Kidney glomerular epithelial cell (primary cell): ENCODE measurements around the gene KCNA10.
A peak's percentile ranks its signal among the peaks of the same experiment; 100 is the strongest.

ENCODE experiments used
- DNase-seq: peaks from one replicate; lab custom pipeline; 2025; lab: John Stamatoyannopoulos, UW

KCNA10 gene

GRCh38 chr1:110498270-110498669, 20.7 kb downstream of the KCNA10 start:
- no peak for DNase-seq

DNA sequence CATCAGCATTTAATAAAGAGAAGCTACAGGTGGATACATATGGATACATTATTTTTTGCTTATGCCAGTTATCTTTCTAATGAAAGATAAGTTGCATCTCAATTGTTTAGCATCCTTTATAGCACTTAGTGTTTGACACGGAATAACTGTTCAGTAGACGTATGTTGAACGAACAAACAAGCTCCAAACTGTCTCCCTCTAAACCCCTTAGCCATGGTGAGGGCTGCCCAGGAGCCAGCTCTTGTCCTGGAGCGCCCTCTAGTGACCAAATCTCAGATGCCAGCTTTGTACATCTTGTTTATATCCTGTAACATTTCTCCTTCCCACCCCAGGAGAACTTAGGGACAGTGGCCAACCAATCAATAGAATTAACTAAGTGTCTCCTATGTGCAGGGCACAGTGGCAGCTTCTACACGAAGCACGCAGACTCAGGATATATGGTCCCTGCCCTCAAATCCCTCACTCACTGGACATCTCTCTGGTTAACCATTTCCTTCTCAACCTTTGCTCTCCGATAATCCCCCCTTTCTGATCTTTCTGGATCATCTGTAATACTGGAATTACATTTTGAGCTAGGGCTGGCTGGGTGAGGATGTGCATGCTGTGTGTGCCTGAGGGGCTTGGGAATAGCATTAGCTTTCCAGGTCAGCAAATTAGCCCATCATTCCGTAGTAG, 22.9 kb downstream of the KCNA10 start:
- DNase-seq, result peak; percentile 75

- no peak for DNase-seq
These were observed 24.2 kb downstream of the KCNA10 start for GRCh38 chr1:110494522-110495406.

GRCh38 chr1:110494036-110494435, 24.9 kb downstream of the KCNA10 start:
- no peak for DNase-seq

DNA sequence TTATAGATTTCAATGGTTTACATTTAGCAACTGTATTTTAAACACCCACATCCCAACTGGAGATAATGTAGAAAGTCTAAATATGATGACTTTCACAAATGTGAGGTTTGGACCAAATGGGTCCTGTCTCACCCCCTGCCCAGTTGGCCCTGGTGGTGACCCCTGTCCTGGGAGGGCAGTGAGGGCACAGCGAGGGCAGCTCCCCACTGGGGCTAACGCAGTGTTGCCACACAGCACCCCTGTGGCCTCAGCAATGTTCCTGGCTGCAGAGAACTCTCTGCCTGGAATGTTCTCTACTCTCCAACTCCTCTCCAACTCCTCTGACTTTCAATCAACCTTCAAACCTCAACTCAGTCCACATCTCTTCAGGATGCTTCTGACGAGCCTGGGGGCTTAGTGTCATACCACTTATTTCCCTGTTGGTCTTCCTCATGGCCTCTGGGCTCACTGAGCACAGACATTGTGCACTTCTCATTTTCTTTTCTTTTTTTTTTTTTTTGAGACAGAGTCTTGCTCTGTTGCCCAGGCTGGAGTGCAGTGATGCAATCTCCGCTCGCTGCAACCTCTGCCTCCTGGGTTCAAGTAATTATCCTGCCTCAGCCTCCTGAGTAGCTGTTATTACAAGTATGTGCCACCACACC, 25.8 kb downstream of the KCNA10 start:
- DNase-seq, result no peak

DNA sequence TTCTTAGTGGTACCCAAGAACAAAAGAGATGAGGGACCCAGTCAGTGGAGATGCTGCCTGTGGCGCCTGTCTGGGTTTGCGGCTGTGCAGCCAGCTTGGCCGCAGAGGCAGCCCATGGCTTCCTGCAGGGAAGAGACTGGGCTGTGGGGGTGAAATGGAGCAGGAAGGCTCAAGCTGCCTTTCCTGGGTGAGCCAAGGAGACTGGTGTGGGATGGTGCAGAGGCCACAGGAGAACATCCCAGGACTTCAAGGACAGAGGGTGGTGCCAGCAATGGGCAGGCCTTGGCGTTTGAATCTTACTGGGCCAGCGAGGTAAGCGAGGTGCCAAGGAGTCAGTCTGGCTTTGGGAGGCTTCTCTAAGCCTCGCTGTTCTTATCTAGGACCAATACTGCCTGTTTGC, 26.4 kb downstream of the KCNA10 start:
- DNase-seq, result no peak

GRCh38 chr1:110490791-110491451, 28.1 kb downstream of the KCNA10 start:
- DNase-seq, result no peak

- DNase-seq, result no peak
These were observed 28.9 kb downstream of the KCNA10 start for GRCh38 chr1:110489973-110490542.

GRCh38 chr1:110489406-110489805, 29.6 kb downstream of the KCNA10 start:
- DNase-seq, result no peak

DNA sequence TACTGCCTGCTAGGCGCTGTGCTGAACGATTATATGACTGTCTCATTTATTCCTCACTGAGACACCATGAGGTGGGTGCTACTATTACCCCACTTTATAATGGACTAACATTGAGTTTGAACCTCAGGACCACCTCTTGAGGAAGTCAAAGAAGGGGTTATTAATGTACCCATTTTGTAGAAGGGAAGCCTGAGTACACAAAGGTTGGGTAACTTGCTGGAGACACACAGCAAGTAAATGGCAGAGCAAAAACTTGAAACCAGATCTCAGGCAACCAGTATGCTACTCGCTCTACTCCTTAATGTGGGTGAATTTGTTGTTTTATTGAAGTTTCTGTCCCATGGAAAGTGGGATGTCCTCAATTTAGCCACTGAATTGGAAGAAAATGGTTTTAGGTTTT, 30.1 kb downstream of the KCNA10 start:
- DNase-seq, result no peak

DNA sequence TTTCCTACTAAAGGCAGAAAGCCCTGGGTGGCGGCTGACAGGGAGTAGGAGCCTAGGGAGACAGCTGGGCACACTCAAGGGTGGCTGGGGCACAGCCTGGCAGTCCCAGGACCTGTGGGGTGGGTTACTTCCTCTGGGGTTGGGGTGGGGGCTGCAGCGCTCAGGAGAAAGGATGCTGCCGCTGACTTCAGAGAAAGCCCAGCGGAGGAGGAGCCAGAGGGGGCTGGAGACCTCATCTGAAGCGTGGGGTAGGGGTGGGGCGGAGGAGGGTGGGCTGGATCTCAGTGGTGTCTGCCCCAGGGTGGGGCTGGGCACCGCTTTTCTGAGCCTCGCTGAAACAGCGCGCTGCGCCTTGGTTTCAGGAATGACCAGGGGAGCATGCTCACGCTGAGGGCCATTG, 30.8 kb downstream of the KCNA10 start:
- no peak for DNase-seq

DNA sequence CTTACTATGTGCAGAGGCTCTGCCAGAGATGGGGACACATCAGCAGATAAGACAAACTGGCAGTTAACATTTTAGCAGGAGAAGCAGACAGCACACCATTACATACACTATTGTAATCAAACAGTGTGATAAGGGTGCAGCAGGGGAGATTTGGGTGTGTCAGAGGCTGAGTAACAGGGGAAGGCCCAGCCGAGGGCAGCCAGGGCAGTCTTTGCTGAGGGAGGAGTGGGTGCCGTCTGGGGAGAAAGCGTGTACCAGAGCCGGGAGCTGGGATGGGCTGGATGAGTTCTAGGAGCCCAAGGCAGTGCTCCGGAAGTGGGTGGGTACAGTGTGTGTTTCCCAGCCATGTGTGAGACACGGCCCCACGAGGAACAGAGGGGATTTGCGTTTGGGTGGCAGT, 31.2 kb downstream of the KCNA10 start:
- DNase-seq, result no peak

GRCh38 chr1:110485725-110486124, 33.2 kb downstream of the KCNA10 start:
- no peak for DNase-seq

- no peak for DNase-seq
These were observed 34.2 kb downstream of the KCNA10 start for GRCh38 chr1:110484801-110485200.

GRCh38 chr1:110483308-110483685, 35.7 kb downstream of the KCNA10 start:
- DNase-seq, result no peak

DNA sequence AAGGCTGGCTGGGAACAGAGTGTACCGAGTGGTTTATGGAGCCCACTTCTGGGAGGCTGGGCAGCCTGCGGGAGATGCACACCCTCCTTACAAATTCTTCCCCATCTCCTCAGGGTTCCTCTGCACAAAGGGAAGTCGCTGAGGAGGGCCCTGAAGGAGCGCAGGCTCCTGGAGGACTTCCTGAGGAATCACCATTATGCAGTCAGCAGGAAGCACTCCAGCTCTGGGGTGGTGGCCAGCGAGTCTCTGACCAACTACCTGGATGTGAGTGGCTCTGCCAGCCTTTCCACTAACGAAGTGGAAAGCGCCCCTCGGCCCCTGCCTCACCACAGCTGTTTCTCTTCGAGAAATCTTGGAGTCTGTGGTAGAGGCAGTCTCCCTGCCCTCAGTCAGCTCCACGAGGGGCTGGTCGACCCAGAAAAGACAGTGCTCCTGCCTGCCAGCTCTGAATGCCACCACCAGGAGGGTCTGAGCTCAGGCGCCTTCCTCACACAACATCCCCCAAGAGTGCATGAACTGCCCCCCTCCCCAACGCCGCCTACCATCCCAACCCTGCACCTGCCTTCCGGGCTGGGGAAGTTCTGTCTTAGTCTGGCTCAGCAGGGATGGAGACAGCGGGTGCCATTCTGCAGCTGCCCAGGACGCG, 36.2 kb downstream of the KCNA10 start:
- DNase-seq, result no peak

GRCh38 chr1:110481968-110482623, 36.9 kb downstream of the KCNA10 start:
- DNase-seq, result no peak

DNA sequence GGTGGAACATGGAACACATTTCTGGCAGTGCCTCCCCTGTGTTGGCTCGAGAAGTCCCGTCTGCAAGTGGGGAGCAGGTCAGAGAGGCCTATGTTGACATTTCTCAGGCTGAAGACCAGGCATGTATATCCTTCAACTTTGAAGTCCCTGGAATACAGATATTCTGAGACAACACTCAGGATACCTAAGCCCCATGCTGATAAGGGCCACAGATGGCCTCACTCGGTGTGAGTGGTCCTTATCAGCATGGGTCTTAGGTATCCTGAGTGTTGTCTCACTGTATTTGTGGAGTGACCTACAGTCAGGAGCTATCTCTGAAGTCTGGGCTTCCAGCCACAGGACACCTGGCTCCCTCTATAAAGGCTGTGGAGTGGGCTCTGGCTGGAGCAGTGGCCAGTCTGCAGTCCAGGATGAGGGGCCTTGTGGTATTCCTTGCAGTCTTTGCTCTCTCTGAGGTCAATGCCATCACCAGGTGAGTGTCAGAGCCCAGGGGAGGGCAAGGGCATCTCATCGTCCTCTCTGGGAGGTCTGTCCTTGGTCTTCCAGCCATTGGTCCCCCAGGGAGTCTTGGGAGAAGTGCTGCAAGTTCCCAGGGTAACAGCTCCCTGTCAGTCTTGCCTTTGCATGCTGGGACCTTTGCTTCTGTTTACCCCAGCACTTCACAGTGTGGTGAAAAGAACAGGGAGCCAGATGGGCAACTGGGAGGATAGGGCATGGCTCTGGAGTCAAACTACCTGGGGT, 38.4 kb downstream of the KCNA10 start:
- no peak for DNase-seq

DNA sequence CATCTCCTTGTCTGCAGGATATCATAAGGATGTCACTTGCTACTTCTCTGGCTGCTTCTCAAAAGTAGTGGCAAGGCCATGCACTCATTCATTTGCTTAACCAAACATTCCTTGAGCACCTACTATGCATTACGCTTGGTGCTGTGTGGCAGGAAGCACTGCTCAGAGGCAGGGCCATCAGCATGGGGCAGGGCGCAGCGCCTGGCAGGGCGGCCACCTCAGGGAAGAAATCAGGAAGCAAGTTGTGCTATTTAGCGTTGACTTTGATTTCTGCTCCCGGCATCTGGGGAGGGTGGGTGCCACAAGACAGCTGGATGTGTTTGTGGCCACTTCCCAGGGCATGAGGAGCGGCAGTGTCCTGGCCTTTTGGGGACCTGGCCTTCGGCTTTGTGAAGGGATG, 40.1 kb downstream of the KCNA10 start:
- DNase-seq, result no peak

- no peak for DNase-seq
These were observed 40.9 kb downstream of the KCNA10 start for GRCh38 chr1:110477967-110478640.
